Lower leg skin (tissue), 4 donors: ENCODE data around the gene STK17B. TPM values are rescaled to one million over a fixed set of nuclear protein-coding genes. Genes with fewer than 3 reads are reported as not detected.

Experiments used
- DNase-seq, 2 donors: peaks; one replicate each; pipeline ENCODE4 v3.0.0-alpha.2; 2019; ENCODE audit warnings: low spot score in 2 of 2
- H3K4me3 ChIP-seq: fragments of 200-600 bp; sonication (generic); 2 replicates; pipeline ENCODE4 v1.5.1; 2017; ENCODE audit warnings: mild to moderate bottlenecking, low read depth; ENCODE audit not compliant: poor library complexity, severe bottlenecking
- POLR2A ChIP-seq, 2 donors: fragments of 450-650 bp; IDR thresholded peaks; one replicate each; pipeline ENCODE4 v1.6.1; 2016 to 2017; ENCODE audit warnings: antibody characterized with exemption in 2 of 2, mild to moderate bottlenecking in 1 of 2, moderate library complexity in 1 of 2
- WGBS, 2 donors: methylation state at CpG; one replicate each; pipeline ENCODE4 v1.1.5; 2018; 5-methylcytosine and 5-hydroxymethylcytosine counted together
- intact Hi-C: fragments of 100-400 bp; cut with DNase I; formaldehyde crosslinking; loops from one replicate; pipeline ENCODE4 v1.15.0; 2023; ENCODE audit warnings: low total_unique reads
- total RNA-seq, 4 donors: library from RNA; depleted of rRNA; stranded (reverse); fragments of >200 nt; gene quantifications; one replicate each; pipeline ENCODE4 v1.1.0, GENCODE V29; 2016
- TF ChIP-seq, protein P1 (sequence below), 3 donors: fragments of 450-650 bp; IDR thresholded peaks; one replicate each; pipeline ENCODE4 v1.5.1; 2016; ENCODE audit warnings: antibody characterized with exemption in 3 of 3, mild to moderate bottlenecking in 3 of 3, moderate library complexity in 2 of 3

The STK17B gene
- total RNA-seq, 4 donors from 2014 or later: 25.4 to 42.0 (median 35.5) TPM

DNA sequence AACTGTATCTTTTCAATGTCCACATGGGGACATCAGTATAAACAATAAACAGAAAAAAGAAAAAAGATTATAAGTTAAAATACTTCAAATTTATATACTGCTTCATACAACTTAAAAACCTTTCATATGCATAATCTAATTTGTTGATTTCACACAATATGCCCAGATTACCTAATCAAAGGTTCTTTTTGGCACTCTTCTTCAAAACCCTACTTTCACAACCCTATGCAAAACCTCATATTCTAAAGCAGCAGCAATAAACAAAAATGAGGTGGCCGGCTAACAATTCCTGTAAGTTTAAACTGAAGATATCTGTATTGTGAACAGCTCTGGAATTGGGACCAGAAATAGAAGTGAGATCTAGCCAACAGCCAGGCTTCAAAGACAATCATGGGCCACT lies 28.6 kb downstream of the STK17B start:
- 77 to 89% methylated on average over 1 of the region's 1 CpG for WGBS, 2 donors
- no peak for DNase-seq
- TF ChIP-seq, protein P1, sequence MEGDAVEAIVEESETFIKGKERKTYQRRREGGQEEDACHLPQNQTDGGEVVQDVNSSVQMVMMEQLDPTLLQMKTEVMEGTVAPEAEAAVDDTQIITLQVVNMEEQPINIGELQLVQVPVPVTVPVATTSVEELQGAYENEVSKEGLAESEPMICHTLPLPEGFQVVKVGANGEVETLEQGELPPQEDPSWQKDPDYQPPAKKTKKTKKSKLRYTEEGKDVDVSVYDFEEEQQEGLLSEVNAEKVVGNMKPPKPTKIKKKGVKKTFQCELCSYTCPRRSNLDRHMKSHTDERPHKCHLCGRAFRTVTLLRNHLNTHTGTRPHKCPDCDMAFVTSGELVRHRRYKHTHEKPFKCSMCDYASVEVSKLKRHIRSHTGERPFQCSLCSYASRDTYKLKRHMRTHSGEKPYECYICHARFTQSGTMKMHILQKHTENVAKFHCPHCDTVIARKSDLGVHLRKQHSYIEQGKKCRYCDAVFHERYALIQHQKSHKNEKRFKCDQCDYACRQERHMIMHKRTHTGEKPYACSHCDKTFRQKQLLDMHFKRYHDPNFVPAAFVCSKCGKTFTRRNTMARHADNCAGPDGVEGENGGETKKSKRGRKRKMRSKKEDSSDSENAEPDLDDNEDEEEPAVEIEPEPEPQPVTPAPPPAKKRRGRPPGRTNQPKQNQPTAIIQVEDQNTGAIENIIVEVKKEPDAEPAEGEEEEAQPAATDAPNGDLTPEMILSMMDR (IDR thresholded peaks at IDR 0.05): no peak
- no peak for TF ChIP-seq POLR2A (IDR thresholded peaks at IDR 0.05)
- no peak overlapping the region for H3K4me3 ChIP-seq
- intact Hi-C loops: no loop called here

DNA sequence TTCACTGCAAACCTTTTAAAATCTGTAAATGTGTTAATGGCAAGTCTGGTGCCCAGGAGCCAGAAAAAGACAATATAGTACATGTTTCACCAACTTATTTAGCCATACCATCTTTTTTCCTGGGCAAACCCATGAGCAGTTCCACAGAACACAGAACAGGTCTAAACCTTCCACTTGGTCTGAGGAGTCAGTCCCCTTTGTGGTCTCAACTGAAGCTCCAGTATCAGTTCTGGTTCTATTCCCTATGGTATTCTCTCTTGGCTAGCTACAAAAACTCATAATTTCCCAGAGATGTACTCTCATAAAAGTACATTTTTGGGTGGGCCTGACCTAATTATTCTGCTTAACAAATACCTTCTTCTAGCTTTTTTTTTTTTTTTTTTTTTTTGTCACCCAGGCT lies 31.2 kb downstream of the STK17B start:
- intact Hi-C loops: no loop called here
- no peak for DNase-seq
- no peak overlapping the region for H3K4me3 ChIP-seq
- TF ChIP-seq POLR2A (IDR thresholded peaks at IDR 0.05): no peak
- TF ChIP-seq, protein P1 (IDR thresholded peaks at IDR 0.05): no peak

DNA sequence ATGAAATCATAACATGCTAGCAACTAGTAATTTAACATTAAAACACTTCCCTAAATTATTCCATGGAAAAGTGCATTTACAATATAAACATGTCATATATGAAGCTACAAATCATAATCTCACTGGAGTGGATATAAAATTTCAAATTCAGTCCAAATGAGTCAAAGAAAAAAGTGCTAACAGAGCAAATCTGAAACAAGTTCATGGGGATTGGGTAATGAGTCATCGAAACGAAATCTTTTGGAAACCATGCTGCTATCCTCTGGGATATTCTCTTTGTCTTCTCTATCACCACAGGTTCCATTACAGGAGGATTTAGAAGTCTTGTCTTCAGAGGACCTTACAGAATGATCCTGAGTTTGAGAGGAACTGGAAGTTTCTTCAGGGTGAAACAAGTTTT lies 34.1 kb downstream of the STK17B start:
- DNase-seq: no peak
- intact Hi-C loops: no loop called here
- no peak for TF ChIP-seq POLR2A (IDR thresholded peaks at IDR 0.05)
- TF ChIP-seq, protein P1 (IDR thresholded peaks at IDR 0.05): no peak
- no peak overlapping the region for H3K4me3 ChIP-seq
- WGBS, 2 donors: 76 to 78% methylated on average over 2 of the region's 2 CpGs

DNA sequence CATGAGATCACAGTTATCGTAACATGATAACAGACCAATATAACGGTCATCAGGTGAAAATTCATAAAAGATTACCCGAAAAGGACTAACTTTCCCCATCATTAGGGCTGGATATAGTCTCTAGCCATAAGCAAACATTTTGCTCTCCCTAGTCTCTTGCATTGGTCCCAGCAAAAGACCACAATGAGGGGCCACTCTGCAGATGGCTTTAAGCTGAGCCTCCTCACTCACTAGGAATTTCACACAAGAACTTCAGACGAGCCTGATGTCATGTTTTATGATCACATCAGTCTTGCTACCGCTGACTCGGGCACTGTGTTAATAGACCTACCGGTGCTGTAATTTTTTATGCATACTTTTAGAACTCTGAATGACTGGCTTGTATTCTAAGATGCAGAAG lies 35.2 kb downstream of the STK17B start:
- WGBS, 2 donors: 92 to 93% methylated on average over 7 of the region's 7 CpGs
- no peak overlapping the region for H3K4me3 ChIP-seq
- TF ChIP-seq, protein P1 (IDR thresholded peaks at IDR 0.05): no peak
- no peak for TF ChIP-seq POLR2A (IDR thresholded peaks at IDR 0.05)
- no peak for DNase-seq
- intact Hi-C loops: no loop called here

DNA sequence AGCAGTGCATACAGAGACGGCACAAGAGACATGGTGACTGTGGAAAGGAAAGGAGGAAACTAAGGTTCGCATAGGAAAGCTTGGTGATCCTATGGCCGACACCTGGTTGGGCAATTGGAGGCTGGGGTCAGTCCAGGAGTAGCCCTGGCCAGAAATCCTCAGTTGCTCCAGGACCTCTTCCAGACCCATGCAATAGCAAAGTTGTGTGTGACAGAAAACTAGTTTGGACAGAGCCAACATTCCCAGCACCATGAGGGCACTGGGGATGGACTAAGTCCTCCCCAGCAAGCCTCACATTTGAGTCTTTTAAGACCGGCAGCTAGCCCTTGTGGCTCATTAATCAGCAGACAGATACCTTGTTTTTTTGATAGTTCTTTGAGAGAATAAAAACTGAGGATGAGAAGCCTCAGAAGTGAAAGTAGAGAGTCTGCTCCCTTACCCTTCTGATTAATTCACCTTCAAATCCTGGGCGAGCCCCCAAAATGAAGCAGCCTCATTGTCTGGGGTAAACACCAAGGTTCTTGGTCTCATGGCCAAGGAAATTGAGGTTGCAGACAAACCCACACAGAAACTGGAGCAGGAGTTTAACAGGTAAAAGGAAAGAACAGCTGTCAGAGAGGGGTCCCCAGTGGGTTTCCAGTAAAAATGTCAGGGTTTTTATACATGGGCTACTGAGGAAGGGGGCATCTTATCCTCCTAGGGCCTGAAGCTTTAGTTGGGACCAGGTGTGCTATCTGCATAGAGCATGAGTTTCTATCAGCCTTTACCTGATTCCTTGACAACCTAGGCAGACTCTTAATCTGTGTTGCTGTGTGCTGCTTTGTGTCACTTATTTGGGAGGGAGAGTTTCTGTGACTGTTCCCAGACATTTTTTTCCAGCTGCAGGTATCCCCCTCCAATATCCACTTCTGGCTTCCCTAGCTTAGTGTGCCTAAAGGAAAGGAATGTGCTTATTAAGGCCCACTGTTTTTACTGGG lies 39.1 kb downstream of the STK17B start:
- TF ChIP-seq, protein P1 (IDR thresholded peaks at IDR 0.05): no peak
- no peak for TF ChIP-seq POLR2A (IDR thresholded peaks at IDR 0.05)
- DNase-seq: no peak
- intact Hi-C loops: no loop called here
- no peak overlapping the region for H3K4me3 ChIP-seq
- 75 to 83% methylated on average over 5 of the region's 5 CpGs for WGBS, 2 donors
